GM08714 (cell line): ENCODE data around the gene UCP1.

Experiments
- H3K4me3 ChIP-seq: fragments of 200-500 bp; sonication (Bioruptor generic); 2 replicates; pipeline ENCODE4 v1.5.1; 2014; ENCODE audit warnings: mild to moderate bottlenecking, low read length, inconsistent platforms
- ZNF274 ChIP-seq: IDR thresholded peaks from 2 replicates; pipeline ENCODE4 v1.6.1; 2012; ENCODE audit warnings: mild to moderate bottlenecking, low read depth, low read length

UCP1 gene

GRCh38 chr4:140568507-140569306, at the start of gene UCP1:
TSS of gene UCP1 (minus strand) at chr4:140568961. CDS start at chr4:140568729, 232 bp downstream.
- TF ChIP-seq ZNF274: no peak
- H3K4me3 ChIP-seq: no peak within 1 kb of the TSS; the same call in 1 of the 2 replicates

- no peak for TF ChIP-seq ZNF274
Measured at GRCh38 chr4:140617499-140618248, 48.9 kb upstream of the UCP1 start.

GRCh38 chr4:140615451-140615850, 46.7 kb upstream of the UCP1 start:
- H3K4me3 ChIP-seq: no peak overlapping the region
- no peak for TF ChIP-seq ZNF274

More at GRCh38 chr4:140617499-140618248, 48.9 kb upstream of the UCP1 start:
- no peak overlapping the region for H3K4me3 ChIP-seq

- H3K4me3 ChIP-seq: no peak overlapping the region
- TF ChIP-seq ZNF274: no peak
Measured at GRCh38 chr4:140612357-140612756, 43.6 kb upstream of the UCP1 start.

- H3K4me3 ChIP-seq: no peak overlapping the region
- no peak for TF ChIP-seq ZNF274
Measured at GRCh38 chr4:140611854-140612253, 43.1 kb upstream of the UCP1 start.

GRCh38 chr4:140609548-140610425, 41.0 kb upstream of the UCP1 start:
- TF ChIP-seq ZNF274: no peak
- no peak overlapping the region for H3K4me3 ChIP-seq

GRCh38 chr4:140607852-140608251, 39.1 kb upstream of the UCP1 start:
- no peak for TF ChIP-seq ZNF274
- no peak overlapping the region for H3K4me3 ChIP-seq

GRCh38 chr4:140604544-140604943, 35.8 kb upstream of the UCP1 start:
- H3K4me3 ChIP-seq: no peak overlapping the region
- no peak for TF ChIP-seq ZNF274

GRCh38 chr4:140603286-140603685, 34.5 kb upstream of the UCP1 start:
- no peak for TF ChIP-seq ZNF274

GRCh38 chr4:140602714-140603113, 34.0 kb upstream of the UCP1 start:
- TF ChIP-seq ZNF274: no peak
- no peak overlapping the region for H3K4me3 ChIP-seq

More at GRCh38 chr4:140603286-140603685, 34.5 kb upstream of the UCP1 start:
- H3K4me3 ChIP-seq: no peak overlapping the region

- TF ChIP-seq ZNF274: no peak
- H3K4me3 ChIP-seq: no peak overlapping the region
Measured at GRCh38 chr4:140600408-140600807, 31.6 kb upstream of the UCP1 start.

GRCh38 chr4:140595065-140595464, 26.3 kb upstream of the UCP1 start:
- no peak for TF ChIP-seq ZNF274
- no peak overlapping the region for H3K4me3 ChIP-seq

GRCh38 chr4:140584439-140584838, 15.7 kb upstream of the UCP1 start:
- no peak for TF ChIP-seq ZNF274
- no peak overlapping the region for H3K4me3 ChIP-seq

GRCh38 chr4:140581078-140581477, 12.3 kb upstream of the UCP1 start:
- H3K4me3 ChIP-seq: no peak overlapping the region
- TF ChIP-seq ZNF274: no peak
